ENCODE results near the gene MAD2L2. TPM values are rescaled to one million over a fixed set of nuclear protein-coding genes. Genes with fewer than 3 reads are reported as not detected.
A peak's percentile ranks its signal among the peaks of the same experiment; 100 is the strongest.

Gene MAD2L2
- polyA plus RNA-seq, 3 donors = 50.4 to 71.3 (median 57.8) TPM

GRCh38 chr1:11654939-11655808 lies 25.8 kb downstream of the MAD2L2 start:
- H3K9me3 ChIP-seq (replicated peaks in 1 of 2; ENCODE audit: control insufficient read depth in 1 of 2, insufficient read depth in 1 of 2, low read length in 2 of 2) = no peaks in the 10 kb centered on the region
- Mint-ChIP-seq H3K4me1 (peaks cover 12% of the 10 kb centered on the region), H3K4me3 (peak overlapping the region; percentile 69 to 77), H3K27ac (no peak overlapping the region), H3K9me3 (peaks cover 0 to 3% (median 0%) of the 10 kb centered on the region in 7 donors), H3K27me3 (ENCODE audit: low read depth in 3 of 3) (peaks cover 33 to 55% (median 43%) of the 10 kb centered on the region in 3 donors), H3K36me3 (peaks cover 8 to 16% of the 10 kb centered on the region in 2 donors)
- peaks cover 9 to 24% of the 10 kb centered on the region in 2 donors for H3K4me1 ChIP-seq (ENCODE audit: control insufficient read depth in 1 of 2, insufficient read depth in 2 of 2, low read length in 2 of 2)
- H3K9ac ChIP-seq (ENCODE audit: insufficient read depth, low read length, poor library complexity, severe bottlenecking) = peak overlapping the region; percentile 49
- TF ChIP-seq CTCF (IDR thresholded peaks at IDR 0.05) = no peak
- peak overlapping the region; percentile 90 for H3K4me2 ChIP-seq (replicated peaks; ENCODE audit: extremely low read depth, low read length, poor library complexity, severe bottlenecking)
- H4K20me1 ChIP-seq (ENCODE audit: insufficient read depth, low read length) = no peaks in the 10 kb centered on the region
- intact Hi-C loops (cut with micrococcal nuclease) = loop anchor here in 1 of 2 donors (5.0 kb wide), 2 partner anchors 62 to 92 kb away; no protein-coding TSS in a partner anchor
- WGBS (ENCODE audit: insufficient coverage) = 12% methylated on average over 31 of the region's 45 CpGs
- no peaks in the 10 kb centered on the region for H3K36me3 ChIP-seq (replicated peaks in 1 of 2; ENCODE audit: control insufficient read depth in 1 of 2, insufficient read depth in 2 of 2, low read length in 2 of 2)
- no peaks in the 10 kb centered on the region for H3K79me2 ChIP-seq (ENCODE audit: insufficient read depth, low read length)
- H3K27ac ChIP-seq (ENCODE audit: low read depth in 1 of 2, low read length in 2 of 2) = no peak overlapping the region
- no peak for DNase-seq
- H3K4me3 ChIP-seq (replicated peaks in 1 of 3; ENCODE audit: low read depth in 2 of 3, low read length in 3 of 3) = peak overlapping the region; percentile 28 to 65 (median 38)
- peak overlapping the region; percentile 47 for H2AFZ ChIP-seq (ENCODE audit: insufficient read depth, low read depth, low read length, poor library complexity, severe bottlenecking)
- peaks cover 0 to 42% of the 10 kb centered on the region in 2 donors for H3K27me3 ChIP-seq (ENCODE audit: control insufficient read depth in 2 of 2, insufficient read depth in 2 of 2, low read length in 2 of 2)

GRCh38 chr1:11654137-11654938 lies 26.6 kb downstream of the MAD2L2 start, which contains the start of the genes FBXO2 and FBXO44:
Gene FBXO2 (minus strand): TSS chr1:11654429. CDS start chr1:11654340, 89 bp downstream.
Gene FBXO44 (plus strand): TSS chr1:11654877. CDS start chr1:11655836, 959 bp downstream.
- H3K9me3 ChIP-seq (replicated peaks in 1 of 2; ENCODE audit: control insufficient read depth in 1 of 2, insufficient read depth in 1 of 2, low read length in 2 of 2) = no peaks in the 10 kb centered on the region
- no peak within 1 kb of the TSS for H3K27ac ChIP-seq (ENCODE audit: low read depth in 1 of 2, low read length in 2 of 2)
- H3K36me3 ChIP-seq (replicated peaks in 1 of 2; ENCODE audit: control insufficient read depth in 1 of 2, insufficient read depth in 2 of 2, low read length in 2 of 2) = no peaks in the 10 kb centered on the region
- no peak for TF ChIP-seq CTCF (IDR thresholded peaks at IDR 0.05)
- Mint-ChIP-seq H3K4me1 (peaks cover 18% of the 10 kb centered on the region), H3K4me3 (peak within 1 kb of the TSS; percentile 72 to 80), H3K27me3 (ENCODE audit: low read depth in 3 of 3) (peaks cover 42 to 64% (median 52%) of the 10 kb centered on the region in 3 donors), H3K9me3 (peaks cover 0 to 4% (median 0%) of the 10 kb centered on the region in 7 donors), H3K27ac (no peak within 1 kb of the TSS), H3K36me3 (peaks cover 8 to 18% of the 10 kb centered on the region in 2 donors)
- H3K9ac ChIP-seq (ENCODE audit: insufficient read depth, low read length, poor library complexity, severe bottlenecking) = peak within 1 kb of the TSS; percentile 49
- H2AFZ ChIP-seq (ENCODE audit: insufficient read depth, low read depth, low read length, poor library complexity, severe bottlenecking) = peak within 1 kb of the TSS; percentile 61
- peaks cover 9 to 33% of the 10 kb centered on the region in 2 donors for H3K4me1 ChIP-seq (ENCODE audit: control insufficient read depth in 1 of 2, insufficient read depth in 2 of 2, low read length in 2 of 2)
- DNase-seq = peak in 1 of 3 donors; percentile 23
- intact Hi-C loops (cut with micrococcal nuclease) = loop anchor here in 1 of 2 donors (5.0 kb wide), 2 partner anchors 63 to 93 kb away; no protein-coding TSS in a partner anchor
- no peaks in the 10 kb centered on the region for H3K79me2 ChIP-seq (ENCODE audit: insufficient read depth, low read length)
- 12% methylated on average over 69 of the region's 94 CpGs for WGBS (ENCODE audit: insufficient coverage)
- H4K20me1 ChIP-seq (ENCODE audit: insufficient read depth, low read length) = no peaks in the 10 kb centered on the region
- H3K27me3 ChIP-seq (ENCODE audit: control insufficient read depth in 2 of 2, insufficient read depth in 2 of 2, low read length in 2 of 2) = peaks cover 5 to 50% of the 10 kb centered on the region in 2 donors
- peak within 1 kb of the TSS; percentile 90 for H3K4me2 ChIP-seq (replicated peaks; ENCODE audit: extremely low read depth, low read length, poor library complexity, severe bottlenecking)
- H3K4me3 ChIP-seq (replicated peaks in 1 of 3; ENCODE audit: low read depth in 2 of 3, low read length in 3 of 3) = peak within 1 kb of the TSS; percentile 36 to 73 (median 38)
